GM23338 (cell line): ENCODE measurements around the gene ACCS. TPM values are rescaled to one million over a fixed set of nuclear protein-coding genes. Genes with fewer than 3 reads are reported as not detected.

Source experiments
- ATAC-seq: fragments of 200-7000 bp; cut with Tn5 transposase; 3 replicates; pipeline ENCODE4 v1.9.1; 2020
- DNase-seq: peaks from one replicate; pipeline ENCODE4 v3.0.0-alpha.2; 2015; ENCODE audit warnings: low spot score
- H2AFZ ChIP-seq: fragments of 200-600 bp; sonication (generic); 2 replicates; pipeline ENCODE4 v1.8.0; 2016; ENCODE audit warnings: antibody characterized with exemption, mild to moderate bottlenecking, moderate library complexity
- H3F3A ChIP-seq: fragments of 200-600 bp; sonication (generic); replicated peaks from 2 replicates; pipeline ENCODE4 v1.8.0; 2017; ENCODE audit warnings: antibody characterized with exemption, mixed run types, low read depth
- H3K27ac ChIP-seq: fragments of 200-600 bp; sonication (generic); 2 replicates; pipeline ENCODE4 v1.6.1; 2016; ENCODE audit warnings: low read depth
- H3K27me3 ChIP-seq: fragments of 200-600 bp; sonication (generic); 2 replicates; pipeline ENCODE4 v1.8.0; 2016; ENCODE audit warnings: mild to moderate bottlenecking, mixed run types, moderate library complexity; ENCODE audit not compliant: insufficient read depth
- H3K36me3 ChIP-seq: fragments of 200-600 bp; sonication (generic); 2 replicates; pipeline ENCODE4 v1.8.0; 2016; ENCODE audit warnings: mild to moderate bottlenecking; ENCODE audit not compliant: insufficient read depth
- H3K4me1 ChIP-seq: fragments of 200-600 bp; sonication (generic); 2 replicates; pipeline ENCODE4 v1.8.0; 2016; ENCODE audit warnings: mild to moderate bottlenecking, moderate library complexity; ENCODE audit not compliant: insufficient read depth
- H3K4me2 ChIP-seq: fragments of 200-600 bp; sonication (generic); 2 replicates; pipeline ENCODE4 v1.7.1; 2017; ENCODE audit warnings: mixed run types
- H3K4me3 ChIP-seq: fragments of 200-600 bp; sonication (generic); 2 replicates; pipeline ENCODE4 v1.6.1; 2016; ENCODE audit warnings: mixed run types
- H3K79me2 ChIP-seq: fragments of 200-600 bp; sonication (generic); replicated peaks from 2 replicates; pipeline ENCODE4 v1.8.0; 2017; ENCODE audit warnings: mild to moderate bottlenecking; ENCODE audit not compliant: insufficient read depth
- H3K9me2 ChIP-seq: fragments of 200-600 bp; sonication (generic); 2 replicates; pipeline ENCODE4 v1.8.0; 2017; ENCODE audit not compliant: insufficient read depth
- H4K20me1 ChIP-seq: fragments of 200-600 bp; sonication (generic); replicated peaks from 2 replicates; pipeline ENCODE4 v1.8.0; 2017; ENCODE audit warnings: mild to moderate bottlenecking; ENCODE audit not compliant: insufficient read depth
- H3K27ac Mint-ChIP-seq: 2 replicates; pipeline ENCODE4 v1.8.0; 2020; ENCODE audit warnings: inconsistent platforms, mild to moderate bottlenecking, moderate library complexity, mixed read lengths
- H3K27me3 Mint-ChIP-seq: 3 replicates; pipeline ENCODE4 v1.8.0; 2022; ENCODE audit warnings: low read depth, mild to moderate bottlenecking, moderate library complexity, mixed read lengths, inconsistent platforms; ENCODE audit not compliant: insufficient read depth, poor library complexity
- H3K36me3 Mint-ChIP-seq: 3 replicates; pipeline ENCODE4 v1.8.0; 2021; ENCODE audit warnings: low read depth, mild to moderate bottlenecking, inconsistent platforms, moderate library complexity, mixed read lengths
- H3K4me1 Mint-ChIP-seq: 3 replicates; pipeline ENCODE4 v1.8.0; 2020; ENCODE audit warnings: mild to moderate bottlenecking, inconsistent platforms, mixed read lengths
- H3K4me3 Mint-ChIP-seq: 3 replicates; pipeline ENCODE4 v1.8.0; 2021; ENCODE audit warnings: moderate library complexity, mild to moderate bottlenecking, inconsistent platforms, mixed read lengths
- H3K9me3 Mint-ChIP-seq: 3 replicates; pipeline ENCODE4 v1.8.0; 2020; ENCODE audit warnings: moderate library complexity, mild to moderate bottlenecking, inconsistent platforms, mixed read lengths
- CREB1 ChIP-seq: fragments of 250-450 bp; sonication (Bioruptor Pico); IDR thresholded peaks from 2 replicates; pipeline ENCODE4 v1.5.0; 2020; ENCODE audit warnings: low read depth, mild to moderate bottlenecking, moderate library complexity
- CTCF ChIP-seq, 2 experiments: fragments of 200-600 bp in 1 of 2; sonication (generic) in 1 of 2; conservative IDR thresholded peaks; 2 replicates each; pipeline versions ENCODE4 v1.5.1 to v1.6.1; 2016 to 2017; ENCODE audit warnings: antibody characterized with exemption in 2 of 2, low read depth in 2 of 2, mild to moderate bottlenecking in 2 of 2, moderate library complexity in 1 of 2
- ETS1 ChIP-seq: IDR thresholded peaks from 2 replicates; pipeline ENCODE4 v1.6.1; 2016; ENCODE audit warnings: antibody characterized with exemption
- EZH2 ChIP-seq: fragments of 200-600 bp; sonication (generic); IDR thresholded peaks from one replicate; pipeline ENCODE4 v1.8.0; 2017; ENCODE audit warnings: antibody characterized with exemption, mild to moderate bottlenecking, low read depth; ENCODE audit not compliant: unreplicated experiment
- EZH2phosphoT487 ChIP-seq: fragments of 200-600 bp; sonication (generic); IDR thresholded peaks from one replicate; pipeline ENCODE4 v1.8.1; 2018; ENCODE audit warnings: antibody characterized with exemption; ENCODE audit not compliant: unreplicated experiment
- JUNB ChIP-seq: IDR thresholded peaks from one replicate; pipeline ENCODE4 v1.6.1; 2016; ENCODE audit warnings: antibody characterized with exemption; ENCODE audit not compliant: unreplicated experiment
- NANOG ChIP-seq: IDR thresholded peaks from 2 replicates; pipeline ENCODE4 v1.6.1; 2016; ENCODE audit warnings: antibody characterized with exemption, borderline replicate concordance
- POLR2AphosphoS5 ChIP-seq: IDR thresholded peaks from 2 replicates; pipeline ENCODE4 v1.6.1; 2016; ENCODE audit warnings: antibody characterized with exemption, low read depth
- REST ChIP-seq: IDR thresholded peaks from one replicate; pipeline ENCODE4 v1.6.1; 2018; ENCODE audit warnings: antibody characterized with exemption; ENCODE audit not compliant: unreplicated experiment
- STAT1 ChIP-seq: IDR thresholded peaks from one replicate; pipeline ENCODE4 v1.6.1; 2016; ENCODE audit warnings: antibody characterized with exemption; ENCODE audit not compliant: unreplicated experiment
- ZNF114 ChIP-seq: fragments of 250-450 bp; sonication (Bioruptor Pico); IDR thresholded peaks from 2 replicates; pipeline ENCODE4 v1.5.0; 2020; ENCODE audit warnings: mild to moderate bottlenecking, moderate library complexity
- ZNF331 ChIP-seq: fragments of 250-450 bp; sonication (Bioruptor Pico); IDR thresholded peaks from 2 replicates; pipeline ENCODE4 v1.5.0; 2020; ENCODE audit warnings: low read depth, mild to moderate bottlenecking, moderate library complexity
- ZNF462 ChIP-seq: fragments of 250-450 bp; sonication (Bioruptor Pico); IDR thresholded peaks from 2 replicates; pipeline ENCODE4 v1.5.0; 2020; ENCODE audit warnings: mild to moderate bottlenecking, moderate library complexity
- polyA plus RNA-seq: library from polyadenylated mRNA; unstranded; fragments of >200 nt; fragmentation: Nextera tagmentation; extraction: Ambion mirVana; gene quantifications from 2 replicates; pipeline ENCODE4 v1.2.1, GENCODE V29; 2016
- total RNA-seq: library from RNA; depleted of rRNA; stranded (reverse); fragments of >200 nt; shearing (Covaris generic); gene quantifications from 2 replicates; pipeline ENCODE4 v1.2.3, GENCODE V29; 2014

Gene ACCS
- total and polyA plus RNA-seq, 2 experiments from 2014 or later, result 3.6 to 6.6 TPM

- TF ChIP-seq STAT1, result no peak
- no peak for TF ChIP-seq CTCF (conservative IDR thresholded peaks at IDR 0.05; ENCODE audit: low read depth in 2 of 2)
- TF ChIP-seq ZNF114, result no peak
- no peak for TF ChIP-seq REST
- TF ChIP-seq ZNF462 (CRISPR knock-in tag), result no peak
- no peak for TF ChIP-seq NANOG
- no peak for TF ChIP-seq EZH2
- no peak for TF ChIP-seq POLR2AphosphoS5
- TF ChIP-seq CREB1, result no peak
- TF ChIP-seq JUNB, result no peak
- TF ChIP-seq ZNF331 (CRISPR knock-in tag), result no peak
- no peak for TF ChIP-seq ETS1
- TF ChIP-seq EZH2phosphoT487, result no peak
- Histone ChIP-seq H3K36me3 (no peaks in the 10 kb centered on the region), H3K4me1 (no peaks in the 10 kb centered on the region), H3K27ac (no peak overlapping the region), H3K79me2 (no peaks in the 10 kb centered on the region), H3K4me2 (no peak overlapping the region), H3K9me2 (peaks cover 4% of the 10 kb centered on the region; the same call in 1 of the 2 replicates), H4K20me1 (no peaks in the 10 kb centered on the region), H2AFZ (no peak overlapping the region), H3K27me3 (no peaks in the 10 kb centered on the region), H3F3A (no peaks in the 10 kb centered on the region), H3K4me3 (no peak overlapping the region)
- Mint-ChIP-seq H3K4me1 (0 out of 3 replicates have a peak, but pooled peaks cover 2% of the 10 kb centered on the region), H3K27ac (no peak overlapping the region), H3K4me3 (no peak overlapping the region), H3K9me3 (peaks cover 16% of the 10 kb centered on the region), H3K36me3 (peaks cover 28% of the 10 kb centered on the region), H3K27me3 (peaks cover under 1% of the 10 kb centered on the region)
- DNase-seq (no peak), ATAC-seq (no peak)
These were observed 17.8 kb downstream of the ACCS start for GRCh38 chr11:44083906-44084305.
